Neural cell (in vitro differentiated cells): ENCODE measurements around the gene NLRP14. TPM values are rescaled to one million over a fixed set of nuclear protein-coding genes. Genes with fewer than 3 reads are reported as not detected.

ENCODE experiments used
- H2AFZ ChIP-seq: fragments of 200-600, 300-800 bp; sonication (generic), shearing (Covaris generic); 2 replicates; pipeline ENCODE4 v1.6.0; 2014; ENCODE audit warnings: low read depth, mild to moderate bottlenecking, antibody characterized with exemption, low read length, moderate library complexity
- H3F3A ChIP-seq: fragments of 200-600 bp; shearing (Covaris generic); 2 replicates; pipeline ENCODE4 v1.6.1; 2016; ENCODE audit warnings: mild to moderate bottlenecking, moderate library complexity, mixed read lengths, antibody characterized with exemption, low read length; ENCODE audit not compliant: insufficient read depth, poor library complexity, severe bottlenecking
- H3K27ac ChIP-seq: fragments of 200-600, 300-800 bp; sonication (generic), shearing (Covaris generic); 2 replicates; pipeline ENCODE4 v1.5.1; 2014; ENCODE audit warnings: mild to moderate bottlenecking, low read length, moderate library complexity
- H3K27me3 ChIP-seq: fragments of 300-800, 200-600 bp; sonication (generic), shearing (Covaris generic); 2 replicates; pipeline ENCODE4 v1.6.0; 2014; ENCODE audit warnings: mild to moderate bottlenecking, low read depth, low read length, moderate library complexity; ENCODE audit not compliant: insufficient read depth
- H3K36me3 ChIP-seq: fragments of 300-800, 200-600 bp; sonication (generic), shearing (Covaris generic); 2 replicates; pipeline ENCODE4 v1.5.1; 2014; ENCODE audit warnings: mild to moderate bottlenecking, antibody characterized with exemption, low read length, moderate library complexity; ENCODE audit not compliant: insufficient read depth
- H3K4me2 ChIP-seq: fragments of 300-800, 200-600 bp; sonication (generic), shearing (Covaris generic); 2 replicates; pipeline ENCODE4 v1.6.0; 2014; ENCODE audit warnings: mild to moderate bottlenecking, low read length
- H3K4me3 ChIP-seq: fragments of 300-800, 200-600 bp; sonication (generic), shearing (Covaris generic); 2 replicates; pipeline ENCODE4 v1.5.1; 2014; ENCODE audit warnings: mild to moderate bottlenecking, low read length, moderate library complexity
- H3K79me2 ChIP-seq: fragments of 200-600 bp; shearing (Covaris generic); replicated peaks from 2 replicates; pipeline ENCODE4 v1.6.0; 2014; ENCODE audit warnings: mild to moderate bottlenecking, low read length, moderate library complexity; ENCODE audit not compliant: insufficient read depth
- H3K9ac ChIP-seq: fragments of 300-800, 200-600 bp; sonication (generic), shearing (Covaris generic); 2 replicates; pipeline ENCODE4 v1.6.1; 2016; ENCODE audit warnings: mild to moderate bottlenecking, low read length, mixed read lengths
- H3K9me2 ChIP-seq: fragments of 200-600 bp; shearing (Covaris generic); 2 replicates; pipeline ENCODE4 v1.6.1; 2016; ENCODE audit warnings: mild to moderate bottlenecking, low read length, mixed read lengths; ENCODE audit not compliant: insufficient read depth
- H3K9me3 ChIP-seq: fragments of 200-600, 300-800 bp; sonication (generic), shearing (Covaris generic); 2 replicates; pipeline ENCODE4 v1.6.1; 2016; ENCODE audit warnings: mild to moderate bottlenecking, mixed run types, low read length, moderate library complexity, mixed read lengths
- H4K20me1 ChIP-seq: fragments of 200-600 bp; shearing (Covaris generic); 2 replicates; pipeline ENCODE4 v1.6.1; 2016; ENCODE audit warnings: mild to moderate bottlenecking, mixed run types; ENCODE audit not compliant: insufficient read depth
- EP300 ChIP-seq: fragments of 450-650 bp; conservative IDR thresholded peaks from 2 replicates; pipeline ENCODE4 v1.6.1; 2014; ENCODE audit warnings: antibody characterized with exemption, mild to moderate bottlenecking, moderate library complexity; ENCODE audit not compliant: poor library complexity, severe bottlenecking
- EZH2 ChIP-seq: fragments of 200-600, 300-800 bp; shearing (Covaris generic), sonication (generic); IDR thresholded peaks from 2 replicates; pipeline ENCODE4 v1.6.1; 2014; ENCODE audit warnings: antibody characterized with exemption, low read length, borderline replicate concordance, mild to moderate bottlenecking; ENCODE audit not compliant: insufficient read depth, poor library complexity, severe bottlenecking
- MXI1 ChIP-seq: fragments of 450-650 bp; conservative IDR thresholded peaks from 2 replicates; pipeline ENCODE4 v1.6.1; 2014; ENCODE audit warnings: antibody characterized with exemption, mild to moderate bottlenecking; ENCODE audit not compliant: poor library complexity, severe bottlenecking
- POLR2AphosphoS5 ChIP-seq: IDR thresholded peaks from 2 replicates; pipeline ENCODE4 v1.6.1; 2012
- RAD21 ChIP-seq: fragments of 450-650 bp; conservative IDR thresholded peaks from 2 replicates; pipeline ENCODE4 v1.6.1; 2014; ENCODE audit warnings: antibody characterized with exemption, mild to moderate bottlenecking, moderate library complexity
- SMC3 ChIP-seq: fragments of 450-650 bp; conservative IDR thresholded peaks from 2 replicates; pipeline ENCODE4 v1.6.1; 2014; ENCODE audit warnings: antibody characterized with exemption, mild to moderate bottlenecking, moderate library complexity; ENCODE audit not compliant: poor library complexity
- TAF1 ChIP-seq: IDR thresholded peaks from 2 replicates; pipeline ENCODE4 v1.6.1; 2012; ENCODE audit warnings: low read depth
- polyA plus RNA-seq: library from polyadenylated mRNA; depleted of rRNA; stranded (reverse); fragments of >200 nt; gene quantifications from 2 replicates; pipeline ENCODE4 v1.2.3, GENCODE V29; 2014
- TF ChIP-seq, protein P1 (sequence below): fragments of 450-650 bp; IDR thresholded peaks from 2 replicates; pipeline ENCODE4 v1.5.1; 2014; ENCODE audit warnings: antibody characterized with exemption, mild to moderate bottlenecking, moderate library complexity; ENCODE audit not compliant: poor library complexity, severe bottlenecking
- TF ChIP-seq, protein P2 (sequence below): IDR thresholded peaks from 2 replicates; pipeline ENCODE4 v1.6.1; 2012; ENCODE audit warnings: borderline replicate concordance

NLRP14 gene
- polyA plus RNA-seq, 1 donor from 2014 or later = 0.48 TPM

DNA sequence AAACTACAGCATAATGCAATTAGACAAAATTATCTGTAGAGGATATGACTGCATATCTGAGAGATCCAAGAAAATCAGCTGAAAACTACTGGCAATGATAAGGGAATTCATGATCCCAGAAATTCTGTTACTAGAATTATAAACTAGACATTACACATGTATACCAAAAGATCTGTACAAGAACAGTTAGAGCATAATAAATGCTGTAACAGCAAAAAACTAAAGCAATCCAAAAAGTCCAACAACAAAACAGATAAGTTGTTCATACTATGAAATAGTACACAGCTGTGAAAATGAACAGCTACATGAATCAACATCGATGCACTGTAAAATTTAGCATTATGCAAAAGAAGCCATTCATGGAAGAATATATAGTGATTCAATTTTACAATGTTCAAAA lies 6.2 kb upstream of the NLRP14 start:
- no peak overlapping the region for H3K4me2 ChIP-seq
- no peaks in the 10 kb centered on the region for H4K20me1 ChIP-seq
- H3K4me3 ChIP-seq = no peak overlapping the region
- no peaks in the 10 kb centered on the region for H3K79me2 ChIP-seq
- no peak overlapping the region for H2AFZ ChIP-seq
- TF ChIP-seq, protein P1, sequence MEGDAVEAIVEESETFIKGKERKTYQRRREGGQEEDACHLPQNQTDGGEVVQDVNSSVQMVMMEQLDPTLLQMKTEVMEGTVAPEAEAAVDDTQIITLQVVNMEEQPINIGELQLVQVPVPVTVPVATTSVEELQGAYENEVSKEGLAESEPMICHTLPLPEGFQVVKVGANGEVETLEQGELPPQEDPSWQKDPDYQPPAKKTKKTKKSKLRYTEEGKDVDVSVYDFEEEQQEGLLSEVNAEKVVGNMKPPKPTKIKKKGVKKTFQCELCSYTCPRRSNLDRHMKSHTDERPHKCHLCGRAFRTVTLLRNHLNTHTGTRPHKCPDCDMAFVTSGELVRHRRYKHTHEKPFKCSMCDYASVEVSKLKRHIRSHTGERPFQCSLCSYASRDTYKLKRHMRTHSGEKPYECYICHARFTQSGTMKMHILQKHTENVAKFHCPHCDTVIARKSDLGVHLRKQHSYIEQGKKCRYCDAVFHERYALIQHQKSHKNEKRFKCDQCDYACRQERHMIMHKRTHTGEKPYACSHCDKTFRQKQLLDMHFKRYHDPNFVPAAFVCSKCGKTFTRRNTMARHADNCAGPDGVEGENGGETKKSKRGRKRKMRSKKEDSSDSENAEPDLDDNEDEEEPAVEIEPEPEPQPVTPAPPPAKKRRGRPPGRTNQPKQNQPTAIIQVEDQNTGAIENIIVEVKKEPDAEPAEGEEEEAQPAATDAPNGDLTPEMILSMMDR = no peak
- TF ChIP-seq, protein P2, sequence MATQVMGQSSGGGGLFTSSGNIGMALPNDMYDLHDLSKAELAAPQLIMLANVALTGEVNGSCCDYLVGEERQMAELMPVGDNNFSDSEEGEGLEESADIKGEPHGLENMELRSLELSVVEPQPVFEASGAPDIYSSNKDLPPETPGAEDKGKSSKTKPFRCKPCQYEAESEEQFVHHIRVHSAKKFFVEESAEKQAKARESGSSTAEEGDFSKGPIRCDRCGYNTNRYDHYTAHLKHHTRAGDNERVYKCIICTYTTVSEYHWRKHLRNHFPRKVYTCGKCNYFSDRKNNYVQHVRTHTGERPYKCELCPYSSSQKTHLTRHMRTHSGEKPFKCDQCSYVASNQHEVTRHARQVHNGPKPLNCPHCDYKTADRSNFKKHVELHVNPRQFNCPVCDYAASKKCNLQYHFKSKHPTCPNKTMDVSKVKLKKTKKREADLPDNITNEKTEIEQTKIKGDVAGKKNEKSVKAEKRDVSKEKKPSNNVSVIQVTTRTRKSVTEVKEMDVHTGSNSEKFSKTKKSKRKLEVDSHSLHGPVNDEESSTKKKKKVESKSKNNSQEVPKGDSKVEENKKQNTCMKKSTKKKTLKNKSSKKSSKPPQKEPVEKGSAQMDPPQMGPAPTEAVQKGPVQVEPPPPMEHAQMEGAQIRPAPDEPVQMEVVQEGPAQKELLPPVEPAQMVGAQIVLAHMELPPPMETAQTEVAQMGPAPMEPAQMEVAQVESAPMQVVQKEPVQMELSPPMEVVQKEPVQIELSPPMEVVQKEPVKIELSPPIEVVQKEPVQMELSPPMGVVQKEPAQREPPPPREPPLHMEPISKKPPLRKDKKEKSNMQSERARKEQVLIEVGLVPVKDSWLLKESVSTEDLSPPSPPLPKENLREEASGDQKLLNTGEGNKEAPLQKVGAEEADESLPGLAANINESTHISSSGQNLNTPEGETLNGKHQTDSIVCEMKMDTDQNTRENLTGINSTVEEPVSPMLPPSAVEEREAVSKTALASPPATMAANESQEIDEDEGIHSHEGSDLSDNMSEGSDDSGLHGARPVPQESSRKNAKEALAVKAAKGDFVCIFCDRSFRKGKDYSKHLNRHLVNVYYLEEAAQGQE = no peak
- TF ChIP-seq MXI1 (no peak), EZH2 (no peak), POLR2AphosphoS5 (no peak), EP300 (no peak), RAD21 (no peak), TAF1 (no peak), SMC3 (no peak)
- H3K9ac ChIP-seq = no peak overlapping the region
- no peaks in the 10 kb centered on the region for H3K9me2 ChIP-seq
- H3K27me3 ChIP-seq = no peaks in the 10 kb centered on the region
- no peaks in the 10 kb centered on the region for H3K36me3 ChIP-seq
- H3F3A ChIP-seq = no peaks in the 10 kb centered on the region
- no peaks in the 10 kb centered on the region for H3K9me3 ChIP-seq
- H3K27ac ChIP-seq = no peak overlapping the region

DNA sequence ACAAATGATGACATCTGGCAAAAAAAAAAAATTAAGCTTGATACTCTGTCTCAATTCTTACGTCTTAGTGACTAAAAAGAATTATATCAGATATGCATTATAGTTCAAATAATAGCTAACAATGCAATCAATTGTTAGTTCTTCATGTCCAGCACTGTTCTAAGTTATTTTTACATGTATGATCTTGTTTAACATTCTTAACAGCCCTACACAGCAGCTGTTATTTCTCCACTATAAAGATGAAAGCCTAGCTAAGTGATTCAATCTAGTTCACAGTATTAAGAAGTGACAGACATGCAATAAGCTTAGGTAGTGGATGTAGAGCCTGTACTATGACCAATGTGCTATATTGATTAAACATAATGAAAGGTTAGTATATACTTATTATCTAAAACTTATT lies 4.3 kb upstream of the NLRP14 start:
- TF ChIP-seq RAD21 = no peak
- TF ChIP-seq, protein P1 = no peak
- no peak for TF ChIP-seq SMC3
- TF ChIP-seq EP300 = no peak
- TF ChIP-seq, protein P2 = no peak
- TF ChIP-seq TAF1 = no peak
- Histone ChIP-seq H4K20me1 (no peaks in the 10 kb centered on the region), H3K4me3 (no peak overlapping the region), H3K27ac (no peak overlapping the region), H2AFZ (no peak overlapping the region), H3K79me2 (peaks cover 4% of the 10 kb centered on the region), H3K4me2 (no peak overlapping the region), H3K9ac (no peak overlapping the region), H3K27me3 (no peaks in the 10 kb centered on the region), H3K36me3 (no peaks in the 10 kb centered on the region), H3F3A (no peaks in the 10 kb centered on the region), H3K9me2 (no peaks in the 10 kb centered on the region), H3K9me3 (no peaks in the 10 kb centered on the region)
